Measurements from ENCODE around the gene ADRB1.

The ADRB1 gene

DNA sequence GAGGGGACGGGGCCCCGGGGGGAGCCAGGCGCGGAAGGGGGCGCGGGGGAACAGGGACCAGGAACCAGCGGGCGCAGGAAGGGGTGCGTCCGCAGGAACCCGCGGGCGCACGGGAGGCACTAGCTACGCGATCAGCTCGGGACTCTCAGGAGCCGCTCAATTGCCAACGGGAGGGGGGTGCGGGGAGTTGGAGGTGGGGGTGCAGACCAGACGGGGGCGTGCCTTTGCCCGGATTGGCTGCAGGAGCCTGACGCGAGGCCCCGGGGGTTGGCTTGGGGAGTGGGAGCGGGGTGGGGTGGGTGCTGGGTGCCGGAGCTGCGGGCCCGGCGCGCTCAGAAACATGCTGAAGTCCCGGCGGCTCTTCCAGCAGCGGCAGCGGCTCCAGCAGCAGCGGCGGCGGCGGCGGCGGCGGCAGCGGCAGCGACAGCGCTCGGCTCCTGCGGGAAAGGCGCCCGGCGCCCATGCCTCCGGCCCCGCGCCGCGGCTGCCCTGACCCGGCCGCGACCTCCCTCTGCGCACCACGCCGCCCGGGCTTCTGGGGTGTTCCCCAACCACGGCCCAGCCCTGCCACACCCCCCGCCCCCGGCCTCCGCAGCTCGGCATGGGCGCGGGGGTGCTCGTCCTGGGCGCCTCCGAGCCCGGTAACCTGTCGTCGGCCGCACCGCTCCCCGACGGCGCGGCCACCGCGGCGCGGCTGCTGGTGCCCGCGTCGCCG, at the start of gene ADRB1:
Gene ADRB1 (plus strand): TSS at position 335 of the 715 bp plus-strand sequence. CDS start 267 bp downstream, at position 602.
- DNase-seq, result peak; percentile 45 to 46

DNA sequence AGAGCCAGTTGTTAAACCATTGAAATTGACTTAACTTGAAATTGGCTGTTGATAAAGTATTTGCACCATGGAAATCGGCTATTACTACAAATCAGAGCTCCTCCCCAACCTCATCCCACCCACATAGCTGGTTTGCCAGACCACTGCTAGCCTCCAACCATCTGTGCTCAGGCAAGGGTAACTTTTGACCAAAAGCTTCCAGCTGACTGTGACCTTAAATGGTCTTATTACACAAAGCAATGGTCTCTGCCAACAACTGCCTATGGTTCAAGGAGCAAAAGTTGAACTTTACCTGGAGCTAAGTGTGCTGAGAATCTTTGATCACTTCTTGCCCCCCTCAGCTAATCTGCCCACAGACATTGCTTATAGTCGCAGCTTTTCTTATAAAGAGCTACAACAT, 48.5 kb upstream of the ADRB1 start:
- no peak for DNase-seq

DNA sequence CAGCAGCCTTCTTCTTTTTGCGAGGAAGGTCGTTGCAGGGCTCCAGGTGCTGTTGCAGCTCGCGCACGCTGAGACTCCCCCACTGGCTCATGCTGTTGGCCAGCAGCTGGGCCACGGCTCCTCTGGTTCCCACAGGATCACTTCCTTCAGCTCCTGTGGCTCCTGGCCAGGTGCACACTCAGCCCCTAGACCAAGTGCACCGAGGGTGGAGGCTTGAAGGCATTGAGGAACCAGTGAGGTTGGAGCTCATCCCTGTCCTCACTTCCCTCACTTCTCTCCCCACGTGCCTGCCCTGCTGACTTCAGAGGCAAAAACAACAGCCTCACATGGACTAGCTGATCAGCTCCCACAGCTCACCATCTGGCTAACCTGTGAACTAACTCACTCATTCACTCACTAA, 46.2 kb upstream of the ADRB1 start:
- no peak for DNase-seq

DNA sequence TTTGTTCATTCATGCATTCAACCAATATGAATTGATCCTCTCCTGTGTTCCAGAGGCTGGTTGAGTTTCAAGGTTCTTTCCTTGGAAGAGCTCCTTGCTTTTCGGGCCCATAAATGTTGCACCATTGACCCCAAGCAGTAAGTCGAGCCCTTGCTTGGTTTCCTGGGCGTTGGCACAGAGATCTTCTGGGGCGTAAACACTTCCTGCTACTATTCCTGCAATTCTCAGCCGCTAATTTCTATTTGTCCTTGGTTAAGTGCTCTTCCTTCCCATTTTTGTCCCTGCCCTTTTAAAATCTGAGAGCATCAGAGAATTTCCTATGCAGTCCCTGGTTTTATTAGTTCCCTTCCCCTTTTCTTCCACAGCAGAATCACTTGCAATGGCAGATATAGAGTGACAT, 44.1 kb upstream of the ADRB1 start:
- DNase-seq, result no peak

DNA sequence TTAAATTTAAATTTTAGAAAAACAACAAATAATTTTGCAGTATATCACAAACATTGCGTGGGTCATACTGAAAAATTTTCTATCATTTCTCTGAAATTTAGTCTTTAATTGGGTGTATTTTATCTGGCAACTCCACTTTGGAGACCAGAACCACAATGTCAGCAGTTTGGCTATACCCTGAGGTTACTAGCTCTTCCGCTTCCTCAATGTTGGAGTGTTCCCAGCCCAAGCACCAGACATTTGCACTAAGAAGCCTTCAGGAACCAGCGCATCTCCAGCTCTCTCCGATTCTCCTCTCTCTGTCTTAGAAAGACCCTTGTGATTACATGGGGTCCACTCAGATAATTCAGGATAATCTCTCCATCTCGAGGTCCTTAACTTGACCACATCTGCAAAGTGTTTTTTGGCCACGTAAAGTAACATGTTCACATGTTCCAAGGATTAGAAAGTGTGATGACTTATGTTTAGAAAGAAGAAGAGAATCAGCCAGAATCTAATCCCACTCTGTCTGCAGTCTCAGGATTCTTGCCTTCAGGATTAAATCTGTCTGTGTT, 43.1 kb upstream of the ADRB1 start:
- no peak for DNase-seq

DNA sequence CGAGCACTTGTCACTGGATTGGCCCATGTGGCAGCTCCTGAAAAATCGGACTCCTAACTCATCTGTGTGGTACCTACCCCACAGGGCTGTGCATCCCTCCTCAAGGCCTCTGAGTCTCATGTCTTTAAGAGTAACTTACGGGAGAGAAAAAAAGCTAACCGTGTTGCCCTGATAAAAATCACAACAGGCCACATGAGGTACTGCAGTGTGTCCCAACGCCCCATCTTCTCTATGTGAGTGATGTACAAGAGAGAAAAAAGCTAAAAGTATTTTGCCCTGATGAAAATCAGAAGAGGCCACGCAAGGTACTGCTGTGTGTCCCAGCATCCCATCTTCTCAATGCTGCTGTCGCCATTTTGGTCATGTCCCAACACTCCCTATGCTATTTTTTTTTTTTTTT, 41.2 kb upstream of the ADRB1 start:
- no peak for DNase-seq

DNA sequence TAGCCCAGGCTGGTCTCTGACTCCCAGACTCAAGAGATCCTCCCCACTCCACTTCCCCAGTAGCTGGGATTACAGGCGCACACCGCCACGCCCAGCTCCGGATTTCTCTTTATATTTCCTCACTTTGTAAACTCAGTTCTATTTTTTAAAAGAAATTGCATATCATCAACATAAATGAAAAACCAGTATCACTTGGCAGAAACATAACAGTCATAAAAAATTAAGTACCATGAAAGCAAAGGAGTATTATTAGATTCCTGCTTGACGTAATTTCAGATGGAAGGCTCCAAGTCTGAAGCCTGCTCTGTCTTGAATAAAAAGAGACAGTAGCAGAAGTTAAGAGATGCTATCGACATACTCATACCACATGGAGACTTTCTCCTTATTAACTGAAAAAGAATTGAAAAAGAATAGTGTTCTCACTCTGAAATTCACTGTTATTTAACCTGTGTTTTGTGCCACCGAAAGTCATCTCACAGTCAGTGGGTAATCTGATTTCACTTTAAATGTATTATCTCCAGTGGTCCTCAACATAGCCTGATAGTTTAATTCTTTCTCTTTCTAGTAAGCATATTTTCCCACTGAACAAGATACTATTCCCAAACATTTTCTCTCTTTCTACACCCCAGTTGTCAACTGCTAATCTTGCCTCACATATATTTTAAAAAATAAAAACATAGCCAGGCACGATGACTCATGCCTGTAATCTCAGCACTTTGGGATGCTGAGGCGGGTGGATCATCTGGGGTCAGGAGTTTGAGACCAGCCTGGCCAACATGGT, 40.3 kb upstream of the ADRB1 start:
- DNase-seq, result no peak

DNA sequence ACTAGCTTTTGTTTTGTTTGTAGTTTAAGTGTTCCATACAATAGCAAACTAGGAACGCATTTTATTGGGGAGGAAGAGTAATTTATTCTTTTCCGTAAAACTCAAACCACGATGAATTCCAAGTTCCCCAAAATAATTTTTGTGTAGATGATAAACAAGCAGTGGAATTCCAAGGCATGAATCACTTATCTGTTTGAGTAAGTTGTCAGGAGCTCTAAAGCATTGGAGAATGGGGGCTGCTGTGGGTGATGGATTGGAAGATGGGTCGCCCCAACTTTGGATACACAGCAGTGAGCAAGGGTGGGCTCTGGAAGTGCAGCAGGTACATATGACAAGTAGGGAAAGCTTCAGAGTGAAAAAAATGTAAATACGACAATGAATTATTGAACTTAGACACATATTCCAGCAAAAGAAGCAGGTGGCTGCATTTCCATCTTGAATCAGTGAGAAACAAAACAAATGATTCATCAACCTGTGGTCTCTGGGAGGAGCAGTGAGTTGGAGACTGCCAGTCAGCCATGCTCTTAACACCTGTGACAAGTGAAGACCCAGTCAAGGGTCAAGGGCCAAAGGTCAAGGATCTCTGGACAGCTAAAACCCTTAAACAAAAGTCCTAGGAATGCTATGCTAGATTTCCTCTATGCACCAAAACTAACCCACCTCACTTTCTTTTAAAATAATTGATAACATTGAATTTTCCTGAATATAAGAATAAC, 34.2 kb upstream of the ADRB1 start:
- no peak for DNase-seq

DNA sequence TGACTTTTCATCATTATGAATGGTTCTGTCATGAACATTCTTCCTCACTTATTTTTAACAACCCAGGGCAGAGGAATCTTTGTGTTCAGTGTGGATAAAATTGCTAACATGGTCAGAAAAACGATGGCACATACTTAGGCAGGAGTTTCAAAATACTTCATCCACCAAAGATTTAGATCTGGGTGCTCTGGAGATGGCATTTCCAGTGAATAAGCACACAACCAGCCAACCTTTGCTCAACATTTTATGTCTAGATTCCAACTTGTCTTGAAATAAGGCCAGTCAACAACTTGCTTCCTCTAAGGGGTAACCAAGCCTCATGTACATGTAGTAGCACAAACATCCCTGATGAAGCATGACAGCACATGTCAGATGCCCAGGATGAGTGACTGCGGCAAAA, 33.4 kb upstream of the ADRB1 start:
- DNase-seq, result no peak

DNA sequence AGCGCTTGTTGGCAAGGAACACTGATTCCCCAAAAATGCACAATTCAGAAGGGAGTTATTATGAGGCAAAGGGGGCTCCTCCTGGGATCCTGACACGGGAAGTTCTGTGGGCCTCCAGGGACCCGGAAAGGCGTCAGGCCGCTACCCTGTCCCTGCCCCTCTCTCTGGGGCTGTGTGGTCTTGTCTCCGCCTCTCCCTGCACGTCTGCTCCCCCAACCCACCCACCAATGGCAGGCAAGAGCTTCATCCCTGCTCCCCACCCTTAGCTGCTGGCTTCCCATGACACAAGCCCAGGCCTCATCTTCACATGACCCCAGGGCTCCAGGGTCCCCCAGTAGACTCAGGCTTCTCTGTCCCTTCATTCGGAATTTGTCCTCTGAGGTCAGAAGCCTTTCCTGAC, 31.0 kb upstream of the ADRB1 start:
- no peak for DNase-seq

DNA sequence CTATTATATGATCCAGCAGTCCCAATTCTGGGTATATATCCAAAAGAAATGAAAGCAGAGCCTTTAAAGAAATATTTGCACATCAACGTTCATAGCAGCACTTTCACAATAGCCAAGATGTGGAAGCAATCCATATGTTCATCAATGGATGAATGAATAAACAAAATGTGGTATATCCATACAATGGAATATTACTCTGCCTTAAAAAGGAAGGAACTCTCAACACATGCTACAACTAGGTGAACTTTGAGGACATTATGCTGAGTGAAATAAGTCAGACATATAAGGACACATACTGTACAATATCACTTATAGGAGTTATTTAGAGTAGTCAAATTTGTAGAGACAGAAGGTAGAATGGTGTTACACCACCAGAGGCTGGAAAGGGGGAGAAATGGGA, 28.0 kb upstream of the ADRB1 start:
- no peak for DNase-seq

DNA sequence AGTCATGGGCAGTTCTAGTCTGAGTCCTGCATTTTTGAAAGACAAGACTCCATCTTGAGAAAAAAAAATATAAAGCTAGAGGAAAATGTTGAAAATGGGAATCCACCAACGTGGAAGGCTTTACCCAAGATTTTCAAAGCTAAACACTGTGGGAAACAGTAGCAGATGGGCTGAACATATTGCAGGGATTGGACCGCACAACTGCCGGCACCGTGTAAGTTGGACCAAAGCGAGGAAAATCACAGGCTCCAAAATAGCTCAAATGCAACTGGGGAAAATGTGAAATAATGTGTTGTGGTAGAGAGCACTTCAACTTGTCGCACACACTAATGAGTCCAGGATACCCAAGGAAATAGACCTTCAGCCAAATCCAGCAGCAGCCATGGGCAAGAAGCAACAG, 26.4 kb upstream of the ADRB1 start:
- DNase-seq, result no peak

DNA sequence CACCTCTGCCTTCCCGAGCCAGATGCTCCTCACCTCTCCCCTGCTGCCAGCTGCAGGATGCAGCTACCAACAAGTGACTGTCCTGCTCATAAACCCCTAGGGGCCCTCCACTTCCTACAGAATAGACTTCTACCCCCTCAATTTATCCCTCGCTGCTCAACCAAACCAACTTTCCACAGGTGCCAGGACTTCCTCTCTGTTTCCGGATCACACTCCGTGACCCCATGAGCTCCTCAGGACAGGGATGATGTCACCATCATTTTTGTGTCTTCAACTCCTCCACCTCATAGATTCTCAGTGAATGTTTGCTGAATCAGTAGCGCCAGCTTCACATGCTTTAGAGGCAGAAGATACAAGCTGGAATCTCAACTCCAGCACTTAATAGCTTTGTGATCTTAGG, 25.8 kb upstream of the ADRB1 start:
- no peak for DNase-seq

DNA sequence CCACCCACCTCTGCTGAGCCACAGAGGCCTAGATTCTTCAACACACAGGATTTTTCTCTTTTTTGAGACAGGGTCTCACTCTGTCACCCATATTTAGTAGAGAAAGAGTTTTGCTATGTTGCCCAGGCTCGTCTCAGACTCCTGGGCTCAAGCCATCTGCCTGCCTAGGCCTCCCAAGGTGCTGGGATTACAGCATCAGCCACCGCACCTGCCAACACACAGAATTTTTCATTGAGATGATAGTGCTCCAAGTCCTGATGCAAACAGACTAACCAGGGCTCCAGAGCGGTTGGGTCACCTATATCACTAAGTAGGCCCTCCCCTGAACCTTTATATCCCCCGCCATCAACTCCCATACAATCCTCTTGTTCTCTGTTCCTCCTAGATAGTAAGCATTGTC, 24.4 kb upstream of the ADRB1 start:
- DNase-seq, result no peak

DNA sequence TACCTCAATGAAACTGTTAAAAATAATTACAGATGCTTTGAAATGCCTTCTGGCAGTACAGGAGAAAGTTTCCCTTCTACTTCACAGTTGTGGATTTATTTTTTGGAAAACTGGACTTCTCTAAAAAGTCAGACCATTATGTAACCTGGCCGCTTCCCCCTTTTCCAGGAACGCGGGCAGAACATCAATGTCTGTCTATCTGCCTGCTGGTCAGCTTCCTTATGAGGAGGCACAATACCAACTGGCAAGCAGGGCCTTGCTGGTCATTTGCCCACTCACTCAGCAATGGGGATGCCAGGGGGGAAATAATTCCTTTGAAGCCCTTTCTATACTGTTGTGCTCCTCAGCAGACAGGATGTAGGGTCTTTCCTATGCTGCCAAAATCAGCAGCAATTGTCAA, 22.5 kb upstream of the ADRB1 start:
- no peak for DNase-seq

DNA sequence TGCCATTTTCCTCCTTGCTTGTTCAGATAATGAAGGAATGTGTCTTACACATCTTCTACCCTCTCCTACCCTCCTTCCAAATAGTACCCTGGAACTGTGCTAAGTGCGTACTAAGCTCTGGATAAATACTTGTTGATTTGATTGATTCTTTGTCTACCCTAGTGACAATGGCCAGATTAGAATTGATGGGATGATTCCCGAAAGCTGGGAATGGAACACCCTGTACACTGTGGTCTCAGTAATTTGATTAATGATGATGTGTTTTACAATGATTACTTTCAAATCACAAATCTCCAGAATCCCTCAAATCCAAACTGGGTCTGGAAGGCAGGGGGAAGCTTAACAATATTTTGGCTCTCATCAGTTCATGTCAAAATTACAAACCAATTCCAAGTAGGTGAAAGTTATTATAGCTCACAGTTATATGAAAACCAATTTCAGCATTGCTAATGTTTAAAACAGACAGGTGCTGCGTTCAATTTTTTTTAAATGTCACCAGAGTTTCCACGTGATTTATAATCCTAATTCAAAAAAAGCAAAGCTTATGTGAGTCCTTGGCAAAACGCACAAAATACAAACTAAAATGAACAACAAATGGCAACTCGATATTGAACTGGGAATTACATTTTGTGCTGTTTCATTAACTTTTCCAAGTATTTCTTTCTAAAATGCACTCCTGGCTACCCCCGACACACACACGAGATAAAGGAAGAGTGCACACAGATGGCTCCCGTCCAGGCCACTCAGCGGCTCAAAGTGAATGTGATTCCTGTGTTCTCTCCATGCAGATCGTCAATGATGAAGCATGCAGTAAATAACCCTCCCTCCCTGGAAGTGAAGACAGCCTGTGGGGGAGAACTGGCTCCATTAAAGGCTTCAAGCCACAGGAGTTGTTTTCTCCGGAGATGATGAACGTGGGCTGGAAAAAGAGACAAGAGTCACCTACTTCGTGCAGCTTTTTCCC, 21.7 kb upstream of the ADRB1 start:
- DNase-seq, result no peak

DNA sequence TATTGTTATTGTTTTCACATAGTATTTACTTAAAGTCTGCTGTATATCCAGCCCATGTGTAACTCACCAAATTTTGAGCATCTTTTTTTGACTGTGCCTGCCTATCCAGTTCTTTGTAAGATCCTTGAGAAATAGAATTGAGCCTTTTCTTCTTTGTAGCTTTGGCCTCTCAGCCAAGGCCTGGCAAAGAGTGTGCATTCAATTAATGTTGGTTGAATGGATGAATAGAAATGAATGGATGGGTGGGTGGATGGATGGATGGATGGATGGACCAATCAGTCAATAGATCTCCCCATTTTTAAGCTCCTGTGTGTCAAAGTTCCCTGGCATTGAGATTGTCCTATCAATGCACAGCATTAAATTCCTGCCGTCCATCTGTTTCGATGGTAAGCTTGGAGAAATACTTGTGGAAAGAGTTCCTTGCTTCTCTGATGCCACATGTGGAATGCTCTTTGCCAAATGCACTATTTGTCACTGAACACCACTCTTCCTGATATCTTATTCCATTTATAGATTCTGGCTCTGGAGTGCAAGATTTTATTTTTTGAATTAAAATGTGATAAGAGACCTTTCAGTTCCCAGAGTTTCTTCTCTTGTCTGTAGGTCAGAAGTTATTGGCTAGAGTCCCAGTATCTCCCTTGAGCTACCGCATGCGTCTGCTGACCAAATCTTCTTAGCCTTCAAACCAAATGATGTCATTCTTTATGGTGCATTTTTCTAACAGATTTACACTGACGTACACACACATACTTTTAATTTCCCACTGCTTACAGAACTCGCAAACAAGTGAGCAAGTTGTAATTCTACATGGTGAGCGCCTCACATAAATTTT, 20.7 kb upstream of the ADRB1 start:
- no peak for DNase-seq

DNA sequence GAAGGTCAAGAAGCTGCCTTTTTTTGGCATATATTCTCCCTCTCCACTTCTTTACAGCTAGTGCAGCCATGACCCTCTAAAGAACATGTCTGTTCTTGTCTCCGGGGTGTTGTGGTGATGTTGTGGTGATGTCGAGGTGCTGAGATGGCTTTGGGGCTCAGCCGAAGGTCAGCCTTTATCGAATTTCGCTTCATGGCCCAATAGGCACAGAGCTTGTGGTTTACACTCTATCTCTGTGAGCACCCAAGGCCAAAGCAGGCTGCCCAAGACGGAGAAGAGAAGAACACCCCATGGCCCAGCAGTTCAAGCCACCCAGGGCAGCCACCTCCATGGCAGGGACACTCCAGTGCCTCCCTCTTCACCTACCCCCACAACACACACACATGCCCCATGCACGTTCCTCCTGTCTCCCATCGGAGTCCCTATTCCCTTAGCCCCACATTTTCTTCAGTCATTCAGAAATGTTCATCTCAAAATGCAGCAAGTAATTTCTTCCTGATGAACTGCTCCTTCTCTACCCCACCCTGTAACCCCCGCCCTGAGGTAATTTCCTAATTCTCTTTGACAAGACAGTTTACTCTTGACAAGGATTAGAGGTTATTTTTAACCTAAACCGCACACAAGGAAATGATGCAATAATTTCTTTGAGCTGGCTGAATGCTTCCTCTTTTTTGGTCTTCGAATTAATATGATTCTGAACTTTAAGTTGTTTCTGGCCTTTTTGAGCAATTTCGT, 18.6 kb upstream of the ADRB1 start:
- no peak for DNase-seq

DNA sequence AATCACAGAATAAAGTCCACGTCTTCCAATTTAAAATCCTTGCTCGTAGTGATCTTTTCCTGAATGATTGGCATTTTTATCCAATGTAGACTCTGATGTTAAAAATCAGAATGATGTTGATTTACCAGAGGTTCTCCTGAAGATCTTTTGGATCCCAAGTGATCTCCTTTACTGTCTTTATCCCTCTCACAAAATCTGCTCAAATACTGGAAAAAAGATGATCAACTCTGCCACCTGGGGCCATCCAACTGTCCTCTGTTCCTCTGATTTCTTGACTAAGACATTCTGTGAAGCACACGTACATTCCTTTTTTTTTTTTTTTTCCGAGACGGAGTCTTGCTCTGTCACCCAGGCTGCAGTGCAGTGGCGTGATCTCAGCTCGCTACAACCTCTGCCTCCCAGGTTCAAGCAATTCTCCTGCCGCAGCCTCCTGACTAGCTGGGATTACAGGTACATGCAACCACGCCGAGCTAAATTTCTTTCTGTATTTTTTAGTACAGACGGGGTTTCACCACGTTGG, 18.0 kb upstream of the ADRB1 start:
- DNase-seq, result no peak
